ENCODE measurements around the gene RFFL. TPM values are rescaled to one million over a fixed set of nuclear protein-coding genes. Genes with fewer than 3 reads are reported as not detected.

Gene RFFL
- polyA plus RNA-seq, 4 donors = 10.0 to 36.9 (median 16.9) TPM

DNA sequence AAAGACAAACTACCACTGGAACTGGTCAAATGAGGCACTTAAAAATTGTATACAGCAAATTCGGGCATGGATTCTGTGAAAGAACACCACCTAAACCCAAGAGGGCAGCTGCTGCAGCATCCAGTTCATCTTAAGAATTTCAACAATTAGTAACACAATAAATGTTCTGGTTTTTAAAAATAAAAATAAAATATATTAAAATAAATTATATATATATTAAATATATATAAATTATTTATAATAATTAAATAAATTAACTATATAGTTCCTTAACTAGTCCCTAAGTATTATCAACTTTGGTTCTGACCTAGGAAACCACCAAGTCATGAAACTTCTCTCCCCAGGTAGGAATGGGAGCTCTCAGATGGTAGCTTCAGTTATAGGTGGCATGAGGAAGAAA, 13.4 kb upstream of the RFFL start:
- H3K4me1 ChIP-seq (ENCODE audit: control insufficient read depth in 3 of 3, insufficient read depth in 2 of 3, low read depth in 1 of 3, low read length in 2 of 3) = peaks cover 12 to 26% (median 14%) of the 10 kb centered on the region in 3 donors
- H3K4me3 ChIP-seq (ENCODE audit: low read depth in 1 of 3, low read length in 3 of 3) = no peak overlapping the region
- H3K27me3 ChIP-seq (ENCODE audit: control insufficient read depth in 3 of 3, insufficient read depth in 3 of 3, low read length in 3 of 3) = no peaks in the 10 kb centered on the region
- 81 to 89% (median 84%) methylated on average over 1 of the region's 1 CpG for WGBS, 3 donors
- H3K27ac ChIP-seq (ENCODE audit: low read depth in 1 of 3, low read length in 2 of 3) = peak overlapping the region in 1 of 3 donors; percentile 41
- peaks cover 0 to 5% (median 0%) of the 10 kb centered on the region in 3 donors for H3K36me3 ChIP-seq (ENCODE audit: control insufficient read depth in 3 of 3, insufficient read depth in 2 of 3, low read depth in 1 of 3, low read length in 3 of 3)
- FAIRE-seq (no peak), DNase-seq (no peak)
- no peaks in the 10 kb centered on the region for H3K9me3 ChIP-seq (ENCODE audit: control insufficient read depth in 2 of 2, insufficient read depth in 1 of 2, low read depth in 1 of 2, low read length in 1 of 2)

DNA sequence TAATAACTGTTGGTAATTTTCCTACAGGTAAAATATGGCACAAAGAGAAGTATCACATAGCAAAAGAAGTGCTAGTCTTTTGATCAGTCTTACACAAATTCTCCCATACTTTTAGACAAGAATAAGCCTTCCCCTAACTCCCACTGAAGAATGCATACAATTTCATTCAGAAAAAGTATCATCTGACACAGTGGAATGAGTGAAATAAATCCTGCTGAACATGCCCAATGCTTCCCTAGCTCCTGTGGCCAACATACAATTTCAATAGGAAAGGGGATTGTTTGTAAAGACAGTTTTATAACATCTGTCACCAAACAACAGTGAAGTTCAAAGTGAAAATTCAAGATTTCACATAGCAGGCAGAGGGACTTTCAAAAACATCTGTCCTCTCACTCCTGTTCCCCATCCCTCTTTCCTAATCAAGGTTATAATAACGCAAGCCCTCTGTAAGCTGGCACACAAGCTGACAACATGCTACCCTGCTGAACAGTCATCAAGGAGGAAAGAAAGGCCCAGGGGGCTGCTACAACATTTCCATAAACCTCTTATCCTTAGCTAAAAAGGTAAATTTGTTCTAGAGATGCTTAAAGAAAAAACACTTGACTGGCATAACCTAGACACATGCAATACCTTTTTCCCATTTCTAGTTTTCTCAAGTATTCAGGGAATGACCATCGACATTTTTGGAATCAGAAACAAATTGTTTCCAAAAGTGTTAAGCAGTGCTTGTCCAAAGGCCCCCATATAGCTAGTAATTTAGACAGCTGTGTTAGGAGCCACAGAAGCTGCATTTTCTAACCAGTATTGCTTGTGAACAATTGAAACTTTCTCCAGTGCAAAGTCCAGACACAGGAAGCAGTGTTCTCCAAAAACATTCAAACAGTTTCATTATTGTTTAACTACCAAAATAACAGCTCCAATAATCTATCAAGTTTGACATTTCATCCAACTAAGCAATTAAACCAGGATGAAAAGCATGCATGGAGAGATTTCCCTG, 11.5 kb upstream of the RFFL start:
- H3K4me3 ChIP-seq (ENCODE audit: low read depth in 1 of 3, low read length in 3 of 3) = no peak overlapping the region
- peak overlapping the region in 1 of 3 donors; percentile 27 for H3K27ac ChIP-seq (ENCODE audit: low read depth in 1 of 3, low read length in 2 of 3)
- 22 to 56% (median 30%) methylated on average over 2 of the region's 2 CpGs for WGBS, 3 donors
- no peak for FAIRE-seq
- DNase-seq = peak; percentile 57
- peaks cover 11 to 27% (median 12%) of the 10 kb centered on the region in 3 donors for H3K4me1 ChIP-seq (ENCODE audit: control insufficient read depth in 3 of 3, insufficient read depth in 2 of 3, low read depth in 1 of 3, low read length in 2 of 3)
- H3K9me3 ChIP-seq (ENCODE audit: control insufficient read depth in 2 of 2, insufficient read depth in 1 of 2, low read depth in 1 of 2, low read length in 1 of 2) = no peaks in the 10 kb centered on the region
- peaks cover 0 to 13% (median 2%) of the 10 kb centered on the region in 3 donors for H3K36me3 ChIP-seq (ENCODE audit: control insufficient read depth in 3 of 3, insufficient read depth in 2 of 3, low read depth in 1 of 3, low read length in 3 of 3)
- no peaks in the 10 kb centered on the region for H3K27me3 ChIP-seq (ENCODE audit: control insufficient read depth in 3 of 3, insufficient read depth in 3 of 3, low read length in 3 of 3)

DNA sequence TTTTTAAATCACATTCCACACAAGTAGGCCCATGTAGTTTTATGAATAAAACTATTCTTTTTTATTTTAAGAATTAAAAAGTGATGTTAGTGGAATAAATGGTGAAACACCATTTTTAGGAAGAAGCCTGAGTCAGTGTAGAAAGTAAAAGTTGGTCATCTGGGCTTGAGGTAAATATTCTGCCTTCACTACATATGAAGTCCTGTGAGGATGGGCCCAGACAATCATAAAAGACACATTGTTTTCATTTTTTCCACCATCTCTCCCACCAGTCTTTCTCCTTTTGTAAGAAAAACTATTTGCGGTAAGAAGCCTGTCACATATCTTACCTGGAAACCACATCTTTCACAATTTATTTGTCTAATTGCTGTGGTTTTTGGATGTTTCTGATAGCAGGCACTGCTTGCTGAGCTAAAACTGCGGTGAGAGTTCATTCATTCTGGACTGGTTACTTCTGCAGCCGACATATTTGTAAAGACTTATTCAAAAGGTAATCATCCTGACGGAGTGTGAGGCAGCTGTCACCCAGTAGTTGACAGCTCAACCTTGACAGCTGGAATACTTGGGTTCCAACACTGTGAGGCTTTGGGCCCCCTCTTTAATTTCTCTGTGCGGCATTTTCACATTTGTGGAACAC, 10.6 kb upstream of the RFFL start:
- Histone ChIP-seq H3K27me3 (ENCODE audit: control insufficient read depth in 3 of 3, insufficient read depth in 3 of 3, low read length in 3 of 3) (no peaks in the 10 kb centered on the region), H3K9me3 (ENCODE audit: control insufficient read depth in 2 of 2, insufficient read depth in 1 of 2, low read depth in 1 of 2, low read length in 1 of 2) (no peaks in the 10 kb centered on the region), H3K27ac (ENCODE audit: low read depth in 1 of 3, low read length in 2 of 3) (peak overlapping the region in 1 of 3 donors; percentile 27), H3K4me3 (ENCODE audit: low read depth in 1 of 3, low read length in 3 of 3) (no peak overlapping the region), H3K36me3 (ENCODE audit: control insufficient read depth in 3 of 3, insufficient read depth in 2 of 3, low read depth in 1 of 3, low read length in 3 of 3) (peaks cover 0 to 14% (median 3%) of the 10 kb centered on the region in 3 donors), H3K4me1 (ENCODE audit: control insufficient read depth in 3 of 3, insufficient read depth in 2 of 3, low read depth in 1 of 3, low read length in 2 of 3) (peaks cover 12 to 27% (median 13%) of the 10 kb centered on the region in 3 donors)
- DNase-seq (no peak), FAIRE-seq (no peak)
- WGBS, 3 donors = 16 to 55% (median 26%) methylated on average over 5 of the region's 5 CpGs

DNA sequence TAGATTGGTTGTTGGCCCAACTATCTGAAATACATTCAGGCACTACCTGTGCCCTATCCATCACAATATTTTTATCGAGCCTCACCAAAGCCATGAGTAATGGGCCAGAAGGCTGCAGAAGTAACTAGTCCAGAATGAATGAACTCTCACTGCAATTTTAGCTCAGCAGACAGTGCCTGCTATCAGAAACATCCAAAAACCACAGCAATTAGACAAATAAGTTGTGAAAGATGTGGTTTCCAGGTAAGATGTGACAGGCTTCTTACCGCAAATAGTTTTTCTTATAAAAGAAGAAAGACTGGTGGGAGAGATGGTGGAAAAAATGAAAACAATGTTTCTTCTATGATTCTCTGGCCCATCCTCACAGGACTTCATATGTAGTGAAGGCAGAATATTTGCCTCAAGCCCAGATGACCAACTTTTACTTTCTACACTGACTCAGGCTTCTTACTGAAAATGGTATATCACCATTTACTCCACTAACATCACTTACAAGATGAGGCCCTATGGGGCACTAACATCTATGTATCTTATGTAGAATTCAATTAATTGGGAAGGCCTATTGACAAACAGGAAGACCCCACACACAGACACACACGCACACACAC, 9.8 kb upstream of the RFFL start:
- Histone ChIP-seq H3K4me1 (ENCODE audit: control insufficient read depth in 3 of 3, insufficient read depth in 2 of 3, low read depth in 1 of 3, low read length in 2 of 3) (peaks cover 13 to 28% (median 17%) of the 10 kb centered on the region in 3 donors), H3K4me3 (ENCODE audit: low read depth in 1 of 3, low read length in 3 of 3) (no peak overlapping the region), H3K9me3 (ENCODE audit: control insufficient read depth in 2 of 2, insufficient read depth in 1 of 2, low read depth in 1 of 2, low read length in 1 of 2) (no peaks in the 10 kb centered on the region), H3K27me3 (ENCODE audit: control insufficient read depth in 3 of 3, insufficient read depth in 3 of 3, low read length in 3 of 3) (no peaks in the 10 kb centered on the region), H3K36me3 (ENCODE audit: control insufficient read depth in 3 of 3, insufficient read depth in 2 of 3, low read depth in 1 of 3, low read length in 3 of 3) (peaks cover 0 to 10% (median 3%) of the 10 kb centered on the region in 3 donors), H3K27ac (ENCODE audit: low read depth in 1 of 3, low read length in 2 of 3) (no peak overlapping the region)
- DNase-seq (no peak), FAIRE-seq (no peak)
- WGBS, 3 donors = 65 to 87% (median 79%) methylated on average over 3 of the region's 3 CpGs

DNA sequence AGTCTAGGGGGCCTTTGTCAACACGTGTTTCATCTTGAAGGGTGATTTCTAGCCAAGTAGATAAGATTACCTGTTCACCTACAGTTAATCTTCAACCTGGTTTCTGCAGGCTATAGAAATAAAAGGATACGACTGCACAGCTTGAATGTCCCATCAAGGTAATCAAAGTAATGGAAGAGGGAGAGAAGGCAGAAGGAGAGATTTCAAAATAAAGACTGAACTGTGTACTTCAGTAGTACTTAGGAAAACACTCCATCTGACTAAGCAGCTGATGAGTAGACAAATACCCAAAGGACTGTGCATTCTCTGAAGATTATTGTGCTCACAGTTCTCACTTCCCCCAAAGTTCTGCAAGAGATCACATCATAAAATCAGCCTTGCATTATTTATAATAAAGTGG, 5.8 kb upstream of the RFFL start:
- Histone ChIP-seq H3K4me3 (ENCODE audit: low read depth in 1 of 3, low read length in 3 of 3) (no peak overlapping the region), H3K36me3 (ENCODE audit: control insufficient read depth in 3 of 3, insufficient read depth in 2 of 3, low read depth in 1 of 3, low read length in 3 of 3) (peaks cover 0 to 9% (median 5%) of the 10 kb centered on the region in 3 donors), H3K4me1 (ENCODE audit: control insufficient read depth in 3 of 3, insufficient read depth in 2 of 3, low read depth in 1 of 3, low read length in 2 of 3) (peaks cover 7 to 24% (median 11%) of the 10 kb centered on the region in 3 donors), H3K9me3 (ENCODE audit: control insufficient read depth in 2 of 2, insufficient read depth in 1 of 2, low read depth in 1 of 2, low read length in 1 of 2) (no peaks in the 10 kb centered on the region), H3K27ac (ENCODE audit: low read depth in 1 of 3, low read length in 2 of 3) (peak overlapping the region in 2 of 3 donors; percentile 5 to 20), H3K27me3 (ENCODE audit: control insufficient read depth in 3 of 3, insufficient read depth in 3 of 3, low read length in 3 of 3) (no peaks in the 10 kb centered on the region)
- 13 to 56% (median 23%) methylated on average over 2 of the region's 2 CpGs for WGBS, 3 donors
- FAIRE-seq = no peak
- DNase-seq = peak; percentile 54 to 61

DNA sequence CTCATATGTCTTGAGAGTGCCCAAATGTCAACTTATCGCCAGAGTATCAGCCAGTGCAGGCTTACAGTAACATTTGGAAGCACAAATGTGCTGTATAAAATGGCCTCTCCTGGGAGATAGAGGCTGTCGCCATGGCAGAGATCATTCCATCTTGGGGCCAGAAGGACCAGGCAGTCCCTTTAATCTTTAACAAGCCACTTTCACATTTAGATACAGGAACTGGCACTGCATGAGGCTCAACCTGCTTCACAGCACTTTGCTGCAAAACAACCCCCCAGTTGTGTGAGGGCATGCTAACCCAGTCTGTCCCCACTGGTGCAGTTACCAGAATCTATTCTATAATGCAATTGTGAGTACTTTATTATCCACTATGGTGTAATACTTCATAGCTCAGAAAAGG, 4.7 kb upstream of the RFFL start:
- Histone ChIP-seq H3K9me3 (ENCODE audit: control insufficient read depth in 2 of 2, insufficient read depth in 1 of 2, low read depth in 1 of 2, low read length in 1 of 2) (no peaks in the 10 kb centered on the region), H3K4me3 (ENCODE audit: low read depth in 1 of 3, low read length in 3 of 3) (no peak overlapping the region), H3K27ac (ENCODE audit: low read depth in 1 of 3, low read length in 2 of 3) (peak overlapping the region in 2 of 3 donors; percentile 17 to 20), H3K27me3 (ENCODE audit: control insufficient read depth in 3 of 3, insufficient read depth in 3 of 3, low read length in 3 of 3) (no peaks in the 10 kb centered on the region), H3K36me3 (ENCODE audit: control insufficient read depth in 3 of 3, insufficient read depth in 2 of 3, low read depth in 1 of 3, low read length in 3 of 3) (peaks cover 0 to 9% (median 5%) of the 10 kb centered on the region in 3 donors), H3K4me1 (ENCODE audit: control insufficient read depth in 3 of 3, insufficient read depth in 2 of 3, low read depth in 1 of 3, low read length in 2 of 3) (peaks cover 6 to 28% (median 12%) of the 10 kb centered on the region in 3 donors)
- DNase-seq (peak in 1 of 2 donors; percentile 38), FAIRE-seq (no peak)
- 45 to 75% (median 51%) methylated on average over 2 of the region's 2 CpGs for WGBS, 3 donors

DNA sequence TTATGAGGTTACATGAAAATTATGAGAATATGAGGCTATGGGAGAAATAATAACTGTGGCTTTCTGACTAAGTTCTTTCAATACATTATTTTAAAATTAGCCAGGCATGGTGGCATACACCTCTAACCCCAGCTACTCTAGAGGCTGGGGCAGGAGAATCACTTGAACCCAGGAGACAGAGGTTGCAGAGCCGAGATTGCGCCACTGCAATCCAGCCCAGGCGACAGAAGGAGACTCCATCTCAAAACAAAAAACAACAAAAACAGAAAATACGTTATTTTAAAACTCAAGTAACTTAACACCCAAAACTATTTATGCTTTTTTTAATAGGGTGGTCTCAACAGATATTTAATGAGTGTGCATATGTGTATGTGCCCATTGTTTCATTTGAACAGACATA, 2.4 kb upstream of the RFFL start:
- H3K27ac ChIP-seq (ENCODE audit: low read depth in 1 of 3, low read length in 2 of 3) = no peak overlapping the region
- DNase-seq (no peak), FAIRE-seq (no peak)
- peaks cover 9 to 34% (median 10%) of the 10 kb centered on the region in 3 donors for H3K4me1 ChIP-seq (ENCODE audit: control insufficient read depth in 3 of 3, insufficient read depth in 2 of 3, low read depth in 1 of 3, low read length in 2 of 3)
- 92 to 96% (median 95%) methylated on average over 4 of the region's 4 CpGs for WGBS, 3 donors
- no peaks in the 10 kb centered on the region for H3K9me3 ChIP-seq (ENCODE audit: control insufficient read depth in 2 of 2, insufficient read depth in 1 of 2, low read depth in 1 of 2, low read length in 1 of 2)
- H3K36me3 ChIP-seq (ENCODE audit: control insufficient read depth in 3 of 3, insufficient read depth in 2 of 3, low read depth in 1 of 3, low read length in 3 of 3) = peaks cover 0 to 13% (median 3%) of the 10 kb centered on the region in 3 donors
- H3K4me3 ChIP-seq (ENCODE audit: low read depth in 1 of 3, low read length in 3 of 3) = no peak overlapping the region
- no peaks in the 10 kb centered on the region for H3K27me3 ChIP-seq (ENCODE audit: control insufficient read depth in 3 of 3, insufficient read depth in 3 of 3, low read length in 3 of 3)
